Measurements from ENCODE around the gene ABHD1. TPM values are rescaled to one million over a fixed set of nuclear protein-coding genes. Genes with fewer than 3 reads are reported as not detected.

ABHD1 gene
- total RNA-seq, 2 donors from 2014 or later, result 0.65 to 0.94 TPM

DNA sequence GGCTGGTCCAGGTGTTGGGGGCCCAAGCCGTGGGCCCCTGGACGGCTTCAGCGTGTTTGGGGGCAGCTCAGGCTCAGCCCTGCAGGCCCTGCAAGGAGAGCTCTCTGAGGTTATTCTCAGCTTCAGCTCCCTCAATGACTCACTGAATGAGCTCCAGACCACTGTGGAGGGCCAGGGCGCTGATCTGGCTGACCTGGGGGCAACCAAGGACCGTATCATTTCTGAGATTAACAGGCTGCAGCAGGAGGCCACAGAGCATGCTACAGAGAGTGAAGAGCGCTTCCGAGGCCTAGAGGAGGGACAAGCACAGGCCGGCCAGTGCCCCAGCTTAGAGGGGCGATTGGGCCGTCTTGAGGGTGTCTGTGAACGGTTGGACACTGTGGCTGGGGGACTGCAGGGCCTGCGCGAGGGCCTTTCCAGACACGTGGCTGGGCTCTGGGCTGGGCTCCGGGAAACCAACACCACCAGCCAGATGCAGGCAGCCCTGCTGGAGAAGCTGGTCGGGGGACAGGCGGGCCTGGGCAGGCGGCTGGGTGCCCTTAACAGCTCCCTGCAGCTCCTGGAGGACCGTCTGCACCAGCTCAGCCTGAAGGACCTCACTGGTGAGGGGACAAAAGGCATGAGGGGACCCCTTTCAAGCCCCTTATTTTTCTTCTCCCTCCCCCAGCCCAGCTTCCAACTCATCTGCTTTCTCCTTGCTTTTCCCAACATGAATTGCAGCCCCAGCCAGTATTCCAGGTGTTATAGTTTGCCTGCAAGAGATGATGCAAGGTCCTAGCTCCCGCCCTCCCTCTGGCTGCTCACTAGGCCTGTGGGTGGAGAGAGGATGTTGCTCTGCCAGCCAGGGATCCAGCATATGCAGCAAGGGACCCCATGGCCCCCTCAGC, 40.0 kb upstream of the ABHD1 start:
- Mint-ChIP-seq H3K27me3 (no peaks in the 10 kb centered on the region), H3K4me1 (peaks cover 31% of the 10 kb centered on the region), H3K4me3 (peak overlapping the region; percentile 55), H3K36me3 (ENCODE audit: low read depth) (no peaks in the 10 kb centered on the region), H3K27ac (no peak overlapping the region)
- ATAC-seq, result no peak
- no peaks in the 10 kb centered on the region for H3K9me3 ChIP-seq (ENCODE audit: control insufficient read depth, low read length, poor library complexity, severe bottlenecking)
- DNase-seq, result no peak

DNA sequence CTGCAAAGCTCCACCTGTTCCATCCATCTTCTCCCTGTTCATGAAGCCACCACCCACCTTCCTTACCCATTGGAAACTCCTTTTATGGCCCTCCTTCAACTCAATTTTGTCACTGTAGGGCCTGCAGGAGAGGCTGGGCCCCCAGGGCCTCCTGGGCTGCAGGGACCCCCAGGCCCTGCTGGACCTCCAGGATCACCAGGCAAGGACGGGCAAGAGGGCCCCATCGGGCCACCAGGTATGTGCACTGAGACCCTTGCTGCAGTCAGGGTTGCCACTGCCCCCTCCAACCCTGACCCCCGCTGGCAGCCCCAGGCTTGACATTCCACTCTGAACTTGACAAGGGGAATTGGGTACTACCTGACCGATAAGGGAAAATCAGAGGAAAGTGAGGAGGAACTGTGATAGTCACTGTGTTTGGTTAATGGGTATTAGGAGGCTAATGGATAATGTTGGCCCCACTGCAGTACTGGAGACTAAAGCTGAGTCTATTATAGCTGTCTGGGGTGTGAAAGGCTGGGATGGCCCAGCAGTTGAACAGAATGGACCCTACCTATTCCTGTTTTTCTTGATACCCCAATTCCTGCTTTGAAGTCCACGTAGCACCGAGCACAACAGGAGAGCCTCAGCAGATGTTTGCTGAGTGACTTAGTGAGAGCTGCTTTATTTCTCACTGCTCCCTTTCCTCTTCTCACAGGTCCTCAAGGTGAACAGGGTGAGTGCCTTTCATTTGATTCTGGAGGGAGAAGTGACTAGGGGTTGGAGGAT, 39.1 kb upstream of the ABHD1 start:
- DNase-seq (no peak), ATAC-seq (no peak)
- no peaks in the 10 kb centered on the region for H3K9me3 ChIP-seq (ENCODE audit: control insufficient read depth, low read length, poor library complexity, severe bottlenecking)
- no peaks in the 10 kb centered on the region for H3K27me3 Mint-ChIP-seq
- H3K4me1 Mint-ChIP-seq, result peaks cover 31% of the 10 kb centered on the region
- no peaks in the 10 kb centered on the region for H3K36me3 Mint-ChIP-seq (ENCODE audit: low read depth)
- H3K4me3 Mint-ChIP-seq, result peak overlapping the region; percentile 55
- H3K27ac Mint-ChIP-seq, result peak overlapping the region; percentile 83

DNA sequence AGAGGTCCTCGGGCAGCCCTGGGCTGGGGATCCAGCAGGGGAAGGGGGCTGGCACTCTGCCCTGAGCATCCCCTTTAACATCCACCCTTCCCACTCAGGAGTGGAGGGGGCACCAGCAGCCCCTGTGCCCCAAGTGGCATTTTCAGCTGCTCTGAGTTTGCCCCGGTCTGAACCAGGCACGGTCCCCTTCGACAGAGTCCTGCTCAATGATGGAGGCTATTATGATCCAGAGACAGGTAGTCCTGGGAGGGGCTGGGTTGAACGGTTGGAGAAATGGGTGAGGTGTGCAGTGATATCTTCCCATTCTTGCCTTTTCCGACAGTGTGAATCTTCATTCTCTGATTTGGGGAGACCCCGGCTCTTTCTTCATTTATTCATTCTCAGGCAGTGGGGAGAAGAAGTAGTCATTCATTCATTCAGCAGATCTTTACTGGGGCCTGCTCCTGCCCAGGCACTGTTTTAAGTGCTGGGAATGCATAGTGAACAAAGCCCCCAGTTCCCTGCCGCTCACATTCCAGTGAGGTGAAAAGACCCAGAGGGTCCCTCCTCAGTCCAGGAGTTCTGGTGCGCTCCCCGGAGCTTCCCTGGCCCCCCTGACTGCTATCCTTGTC, 38.4 kb upstream of the ABHD1 start:
- Mint-ChIP-seq H3K36me3 (ENCODE audit: low read depth) (no peaks in the 10 kb centered on the region), H3K27me3 (no peaks in the 10 kb centered on the region), H3K4me3 (peak overlapping the region; percentile 92), H3K4me1 (peaks cover 29% of the 10 kb centered on the region), H3K27ac (peak overlapping the region; percentile 83)
- DNase-seq (no peak), ATAC-seq (no peak)
- no peaks in the 10 kb centered on the region for H3K9me3 ChIP-seq (ENCODE audit: control insufficient read depth, low read length, poor library complexity, severe bottlenecking)

GRCh38 chr2:27085673-27086089, 37.9 kb upstream of the ABHD1 start:
- no peak for DNase-seq
- H3K4me1 Mint-ChIP-seq, result peaks cover 27% of the 10 kb centered on the region
- peak overlapping the region; percentile 92 for H3K4me3 Mint-ChIP-seq
- H3K27me3 Mint-ChIP-seq, result no peaks in the 10 kb centered on the region
- ATAC-seq, result no peak
- peak overlapping the region; percentile 83 for H3K27ac Mint-ChIP-seq
- H3K9me3 ChIP-seq (ENCODE audit: control insufficient read depth, low read length, poor library complexity, severe bottlenecking), result no peaks in the 10 kb centered on the region
- H3K36me3 Mint-ChIP-seq (ENCODE audit: low read depth), result no peaks in the 10 kb centered on the region

DNA sequence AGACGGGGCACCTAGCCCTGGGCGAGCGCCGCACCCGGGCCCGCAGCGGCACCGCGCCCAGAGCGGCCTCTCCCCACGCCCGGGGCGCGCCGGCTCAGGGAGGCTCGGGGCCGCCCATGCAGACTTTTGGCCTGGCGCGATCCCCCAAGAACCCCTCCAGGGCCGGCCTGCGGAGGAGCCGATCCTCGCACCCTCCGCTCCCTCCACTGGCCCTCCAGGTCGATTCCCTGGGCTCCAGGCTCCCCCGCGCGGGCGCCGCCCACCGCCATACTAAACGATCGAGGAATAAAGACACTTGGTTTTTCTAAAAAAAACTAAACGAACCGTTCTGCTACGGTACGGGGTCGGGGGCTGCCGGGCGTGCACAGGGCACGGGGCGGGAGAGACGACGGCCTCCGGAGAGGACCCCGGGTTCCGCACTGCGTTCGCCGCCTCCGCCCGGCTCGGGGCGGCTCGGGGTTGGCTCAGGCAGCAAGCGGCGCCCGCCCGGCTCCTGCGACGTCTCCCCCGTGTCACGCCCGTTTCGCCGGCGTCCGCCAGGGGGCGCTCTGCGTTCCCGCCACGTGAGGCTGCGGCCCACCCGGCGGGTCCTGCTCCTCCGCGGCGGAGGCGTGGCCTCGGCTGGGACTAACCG, 37.4 kb upstream of the ABHD1 start:
- Mint-ChIP-seq H3K4me3 (peak overlapping the region; percentile 92), H3K36me3 (ENCODE audit: low read depth) (no peaks in the 10 kb centered on the region), H3K27ac (peak overlapping the region; percentile 83), H3K4me1 (peaks cover 21% of the 10 kb centered on the region), H3K27me3 (no peaks in the 10 kb centered on the region)
- peak; percentile 98 to 100 (median 99) for DNase-seq
- H3K9me3 ChIP-seq (ENCODE audit: control insufficient read depth, low read length, poor library complexity, severe bottlenecking), result no peaks in the 10 kb centered on the region
- peak; percentile 94 for ATAC-seq

DNA sequence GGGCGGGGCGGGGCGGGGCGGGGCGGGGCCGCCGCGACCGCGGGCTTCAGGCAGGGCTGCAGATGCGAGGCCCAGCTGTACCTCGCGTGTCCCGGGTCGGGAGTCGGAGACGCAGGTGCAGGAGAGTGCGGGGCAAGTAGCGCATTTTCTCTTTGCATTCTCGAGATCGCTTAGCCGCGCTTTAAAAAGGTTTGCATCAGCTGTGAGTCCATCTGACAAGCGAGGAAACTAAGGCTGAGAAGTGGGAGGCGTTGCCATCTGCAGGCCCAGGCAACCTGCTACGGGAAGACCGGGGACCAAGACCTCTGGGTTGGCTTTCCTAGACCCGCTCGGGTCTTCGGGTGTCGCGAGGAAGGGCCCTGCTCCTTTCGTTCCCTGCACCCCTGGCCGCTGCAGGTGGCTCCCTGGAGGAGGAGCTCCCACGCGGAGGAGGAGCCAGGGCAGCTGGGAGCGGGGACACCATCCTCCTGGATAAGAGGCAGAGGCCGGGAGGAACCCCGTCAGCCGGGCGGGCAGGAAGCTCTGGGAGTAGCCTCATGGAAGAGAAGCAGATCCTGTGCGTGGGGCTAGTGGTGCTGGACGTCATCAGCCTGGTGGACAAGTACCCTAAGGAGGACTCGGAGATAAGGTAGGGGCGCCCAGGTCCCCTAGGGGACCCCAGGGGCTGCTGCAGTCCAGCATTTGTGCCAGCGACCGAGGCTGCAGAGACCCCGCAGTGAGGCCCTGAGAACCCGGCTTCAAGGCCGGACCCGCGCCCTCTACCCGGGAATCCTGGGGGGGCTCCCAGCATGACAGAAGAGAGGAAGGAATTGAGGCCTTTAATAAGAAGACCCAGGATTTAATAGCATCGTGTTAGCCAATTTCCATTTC, 36.7 kb upstream of the ABHD1 start, which contains the start of gene KHK:
KHK (plus strand) TSS at position 49 of the 870 bp plus-strand sequence; CDS start at position 537, 488 bp downstream.
- H3K36me3 Mint-ChIP-seq (ENCODE audit: low read depth), result no peaks in the 10 kb centered on the region
- H3K27me3 Mint-ChIP-seq, result no peaks in the 10 kb centered on the region
- H3K4me1 Mint-ChIP-seq, result peaks cover 14% of the 10 kb centered on the region
- peak within 1 kb of the TSS; percentile 92 for H3K4me3 Mint-ChIP-seq
- H3K27ac Mint-ChIP-seq, result peak within 1 kb of the TSS; percentile 83
- ATAC-seq, result no peak
- H3K9me3 ChIP-seq (ENCODE audit: control insufficient read depth, low read length, poor library complexity, severe bottlenecking), result no peaks in the 10 kb centered on the region
- DNase-seq, result no peak

GRCh38 chr2:27087823-27088410, 35.7 kb upstream of the ABHD1 start:
- H3K4me1 Mint-ChIP-seq, result peaks cover 13% of the 10 kb centered on the region
- H3K9me3 ChIP-seq (ENCODE audit: control insufficient read depth, low read length, poor library complexity, severe bottlenecking), result no peaks in the 10 kb centered on the region
- no peak for DNase-seq
- ATAC-seq, result no peak
- no peak overlapping the region for H3K27ac Mint-ChIP-seq
- no peaks in the 10 kb centered on the region for H3K36me3 Mint-ChIP-seq (ENCODE audit: low read depth)
- no peaks in the 10 kb centered on the region for H3K27me3 Mint-ChIP-seq
- peak overlapping the region; percentile 92 for H3K4me3 Mint-ChIP-seq

DNA sequence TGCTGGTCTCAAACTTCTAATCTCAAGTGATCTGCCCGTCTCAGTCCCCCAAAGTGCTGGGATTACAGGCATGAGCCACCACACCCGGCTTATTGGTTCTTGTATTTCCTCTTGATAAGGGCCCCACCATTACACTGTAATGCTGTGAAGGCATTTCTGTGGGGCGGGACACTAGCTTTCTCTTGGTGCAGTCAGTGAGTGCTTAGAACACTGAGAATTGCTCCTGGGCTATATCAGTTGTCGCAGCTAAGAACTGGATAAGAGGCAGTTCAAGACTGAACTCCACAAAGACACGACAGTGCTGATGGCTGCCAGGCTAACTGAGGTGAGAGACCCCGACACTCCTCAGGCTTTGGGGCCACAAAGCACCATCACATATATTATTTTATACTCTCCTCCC, 35.0 kb upstream of the ABHD1 start:
- H3K9me3 ChIP-seq (ENCODE audit: control insufficient read depth, low read length, poor library complexity, severe bottlenecking), result no peaks in the 10 kb centered on the region
- H3K36me3 Mint-ChIP-seq (ENCODE audit: low read depth), result no peaks in the 10 kb centered on the region
- no peak overlapping the region for H3K4me3 Mint-ChIP-seq
- DNase-seq, result no peak
- peaks cover 11% of the 10 kb centered on the region for H3K4me1 Mint-ChIP-seq
- no peak overlapping the region for H3K27ac Mint-ChIP-seq
- ATAC-seq, result no peak
- no peaks in the 10 kb centered on the region for H3K27me3 Mint-ChIP-seq

DNA sequence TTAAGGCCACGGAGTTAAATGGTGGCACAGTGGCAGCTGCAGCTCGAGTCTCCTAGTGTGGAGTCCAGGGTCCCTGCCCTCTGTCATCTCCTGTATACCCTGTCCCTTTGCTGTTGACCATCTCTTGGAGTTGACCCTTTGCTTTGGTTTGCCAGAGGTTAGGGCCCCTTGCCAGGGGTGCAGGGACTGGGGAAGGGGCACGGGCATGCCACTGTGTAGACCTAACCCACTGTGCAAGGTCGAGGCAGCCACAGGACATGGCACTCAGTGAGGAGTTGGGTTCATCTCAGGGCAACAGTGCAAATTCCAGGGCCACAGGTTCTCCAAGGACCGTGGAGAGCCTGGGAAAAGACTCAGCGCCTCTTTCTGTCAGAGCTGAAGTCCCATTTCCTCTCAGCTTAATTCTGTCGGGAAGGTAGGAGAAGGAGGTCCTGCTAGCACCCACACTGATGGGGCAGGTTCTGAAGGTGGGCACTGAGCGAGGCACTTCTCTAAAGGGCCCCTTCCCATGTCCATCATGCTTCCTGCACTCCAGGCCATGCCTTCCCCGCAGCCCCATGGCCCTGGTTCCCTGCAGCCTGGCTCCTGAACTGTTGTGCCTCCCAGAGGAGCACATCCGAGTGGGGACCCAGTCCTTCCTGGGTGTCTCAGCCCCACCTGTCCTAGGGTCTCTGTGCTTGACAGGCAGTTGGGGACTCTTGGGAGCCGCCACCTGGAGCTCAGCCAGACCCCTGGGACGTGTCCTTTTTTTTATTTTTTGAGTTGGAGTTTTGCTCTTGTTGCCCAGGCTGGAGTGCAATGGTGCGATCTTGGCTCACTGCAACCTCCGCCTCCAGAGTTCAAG, 34.3 kb upstream of the ABHD1 start:
- Mint-ChIP-seq H3K27me3 (no peaks in the 10 kb centered on the region), H3K27ac (no peak overlapping the region), H3K36me3 (ENCODE audit: low read depth) (no peaks in the 10 kb centered on the region), H3K4me3 (no peak overlapping the region), H3K4me1 (peaks cover 7% of the 10 kb centered on the region)
- no peaks in the 10 kb centered on the region for H3K9me3 ChIP-seq (ENCODE audit: control insufficient read depth, low read length, poor library complexity, severe bottlenecking)
- ATAC-seq (no peak), DNase-seq (no peak)

- Mint-ChIP-seq H3K36me3 (ENCODE audit: low read depth) (no peaks in the 10 kb centered on the region), H3K4me3 (no peak overlapping the region), H3K4me1 (no peaks in the 10 kb centered on the region), H3K27ac (no peak overlapping the region), H3K27me3 (no peaks in the 10 kb centered on the region)
- DNase-seq (no peak), ATAC-seq (no peak)
- H3K9me3 ChIP-seq (ENCODE audit: control insufficient read depth, low read length, poor library complexity, severe bottlenecking), result no peaks in the 10 kb centered on the region
Observed at GRCh38 chr2:27091746-27092695, 31.6 kb upstream of the ABHD1 start.
